DND-41 (cell line): ENCODE data around the gene NAT9.

Experiments
- CTCF ChIP-seq: IDR thresholded peaks from 2 replicates; pipeline ENCODE4 v1.5.1; 2012; ENCODE audit warnings: borderline replicate concordance, low read length, moderate library complexity, mild to moderate bottlenecking; ENCODE audit not compliant: poor library complexity, severe bottlenecking; ENCODE audit errors: extremely low read depth
- EZH2 ChIP-seq: IDR thresholded peaks from 3 replicates; pipeline ENCODE4 v1.6.1; 2012; ENCODE audit warnings: borderline replicate concordance, low read depth, mild to moderate bottlenecking, moderate library complexity, low read length, inconsistent platforms; ENCODE audit not compliant: severe bottlenecking

- TF ChIP-seq CTCF, result no peak
- TF ChIP-seq EZH2, result no peak
These were observed 20.6 kb downstream of the NAT9 start for GRCh38 chr17:74755533-74755932.
